Measurements from ENCODE around the gene OR51B4.
"Not testable (repeated sequence)": the region's sequence is repeated elsewhere in the genome, so short reads cannot be mapped to it uniquely, and the experiment has no call there.

DNA sequence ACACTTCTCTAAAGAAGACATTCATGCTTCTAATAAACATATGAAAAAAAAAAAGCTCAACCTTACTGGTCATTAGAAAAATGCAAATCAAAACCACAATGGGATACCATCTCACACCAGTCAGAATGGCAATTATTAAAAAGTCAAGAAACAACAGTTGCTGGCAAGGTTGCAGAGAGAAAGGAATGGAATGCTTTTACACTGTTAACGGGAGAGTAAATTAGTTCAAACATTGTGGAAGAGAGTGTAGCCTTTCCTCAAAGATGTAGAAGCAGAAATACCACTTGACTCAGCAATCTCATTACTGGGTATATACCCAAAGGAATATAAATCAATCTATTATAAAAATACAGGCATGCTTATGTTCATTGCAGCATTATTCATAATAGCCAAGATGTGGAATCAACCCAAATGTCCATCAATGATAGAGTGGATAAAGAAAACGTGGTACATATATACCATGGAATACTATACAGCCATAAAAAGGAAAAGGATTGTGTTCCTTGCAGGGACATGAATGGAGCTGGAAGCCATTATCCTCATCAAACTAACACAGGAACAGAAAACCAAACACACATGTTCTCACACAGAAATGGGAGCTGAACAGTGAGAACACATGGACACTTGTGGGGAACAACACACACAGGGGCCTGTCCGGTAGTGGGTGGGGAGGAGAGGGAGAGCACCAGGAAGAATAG, 11.7 kb upstream of the OR51B4 start:
- TF ChIP-seq, protein P1, sequence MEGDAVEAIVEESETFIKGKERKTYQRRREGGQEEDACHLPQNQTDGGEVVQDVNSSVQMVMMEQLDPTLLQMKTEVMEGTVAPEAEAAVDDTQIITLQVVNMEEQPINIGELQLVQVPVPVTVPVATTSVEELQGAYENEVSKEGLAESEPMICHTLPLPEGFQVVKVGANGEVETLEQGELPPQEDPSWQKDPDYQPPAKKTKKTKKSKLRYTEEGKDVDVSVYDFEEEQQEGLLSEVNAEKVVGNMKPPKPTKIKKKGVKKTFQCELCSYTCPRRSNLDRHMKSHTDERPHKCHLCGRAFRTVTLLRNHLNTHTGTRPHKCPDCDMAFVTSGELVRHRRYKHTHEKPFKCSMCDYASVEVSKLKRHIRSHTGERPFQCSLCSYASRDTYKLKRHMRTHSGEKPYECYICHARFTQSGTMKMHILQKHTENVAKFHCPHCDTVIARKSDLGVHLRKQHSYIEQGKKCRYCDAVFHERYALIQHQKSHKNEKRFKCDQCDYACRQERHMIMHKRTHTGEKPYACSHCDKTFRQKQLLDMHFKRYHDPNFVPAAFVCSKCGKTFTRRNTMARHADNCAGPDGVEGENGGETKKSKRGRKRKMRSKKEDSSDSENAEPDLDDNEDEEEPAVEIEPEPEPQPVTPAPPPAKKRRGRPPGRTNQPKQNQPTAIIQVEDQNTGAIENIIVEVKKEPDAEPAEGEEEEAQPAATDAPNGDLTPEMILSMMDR (IDR thresholded peaks at IDR 0.05) = not testable (repeated sequence)
- TF ChIP-seq POLR2A (IDR thresholded peaks at IDR 0.05) = not testable (repeated sequence)

Measured in thyroid gland (tissue), 4 donors.